HEK293T (cell line): Measurements from ENCODE around the gene TBC1D13.

Source experiments
- CTCF ChIA-PET: fragments of 350-600 bp; formaldehyde crosslinking; extraction: SDS; loops from one replicate; lab custom pipeline; 2021; ENCODE audit warnings: antibody characterized with exemption, inconsistent platforms; lab: Yijun Ruan, JAX
- POLR2A ChIA-PET: fragments of 350-600 bp; formaldehyde crosslinking; extraction: SDS; loops from one replicate; lab custom pipeline; 2020; ENCODE audit warnings: antibody characterized with exemption, inconsistent platforms; lab: Yijun Ruan, JAX
- DNase-seq: peaks from one replicate; pipeline ENCODE4 v3.0.0; 2012; ENCODE audit warnings: mixed read lengths; ENCODE audit errors: extremely low spot score
- ARNT ChIP-seq: fragments of 450-650 bp; IDR thresholded peaks from 2 replicates; pipeline ENCODE4 v1.6.1; 2017; ENCODE audit warnings: mild to moderate bottlenecking
- BHLHE40 ChIP-seq: fragments of 450-650 bp; IDR thresholded peaks from 2 replicates; pipeline ENCODE4 v1.6.1; 2016; ENCODE audit warnings: mild to moderate bottlenecking, moderate library complexity, borderline replicate concordance
- CTBP1 ChIP-seq: fragments of 450-650 bp; IDR thresholded peaks from 2 replicates; pipeline ENCODE4 v1.6.1; 2016; ENCODE audit warnings: borderline replicate concordance
- ELF4 ChIP-seq: fragments of 450-650 bp; IDR thresholded peaks from 2 replicates; pipeline ENCODE4 v1.6.1; 2017; ENCODE audit warnings: antibody characterized with exemption
- FOXA1 ChIP-seq: fragments of 450-650 bp; IDR thresholded peaks from 2 replicates; pipeline ENCODE4 v1.6.1; 2016; ENCODE audit warnings: mild to moderate bottlenecking
- FOXK2 ChIP-seq: fragments of 450-650 bp; IDR thresholded peaks from 2 replicates; pipeline ENCODE4 v1.6.1; 2016; ENCODE audit warnings: mild to moderate bottlenecking
- FOXM1 ChIP-seq: fragments of 450-650 bp; IDR thresholded peaks from 2 replicates; pipeline ENCODE4 v1.6.1; 2017; ENCODE audit warnings: mild to moderate bottlenecking, borderline replicate concordance
- HDGF ChIP-seq: fragments of 450-650 bp; IDR thresholded peaks from 2 replicates; pipeline ENCODE4 v1.6.1; 2017; ENCODE audit warnings: antibody characterized with exemption, borderline replicate concordance
- L3MBTL2 ChIP-seq: fragments of 450-650 bp; conservative IDR thresholded peaks from 2 replicates; pipeline ENCODE4 v1.6.1; 2016; ENCODE audit warnings: mild to moderate bottlenecking
- LEF1 ChIP-seq: fragments of 450-650 bp; IDR thresholded peaks from 2 replicates; pipeline ENCODE4 v1.6.1; 2017; ENCODE audit warnings: mild to moderate bottlenecking, borderline replicate concordance
- NFRKB ChIP-seq: fragments of 450-650 bp; IDR thresholded peaks from 2 replicates; pipeline ENCODE4 v1.6.1; 2016; ENCODE audit warnings: mild to moderate bottlenecking, moderate library complexity
- PKNOX1 ChIP-seq: fragments of 450-650 bp; IDR thresholded peaks from 2 replicates; pipeline ENCODE4 v1.6.1; 2016
- SP1 ChIP-seq: fragments of 450-650 bp; IDR thresholded peaks from 2 replicates; pipeline ENCODE4 v1.6.1; 2017
- SUZ12 ChIP-seq: fragments of 450-650 bp; IDR thresholded peaks from 2 replicates; pipeline ENCODE4 v1.6.1; 2016; ENCODE audit warnings: mild to moderate bottlenecking
- TARDBP ChIP-seq: fragments of 450-650 bp; IDR thresholded peaks from 2 replicates; pipeline ENCODE4 v1.6.1; 2016
- ZNF384 ChIP-seq: fragments of 450-650 bp; IDR thresholded peaks from 2 replicates; pipeline ENCODE4 v1.6.1; 2016

TBC1D13 gene

GRCh38 chr9:128786681-128787601 is at the start of gene TBC1D13:
TSS of gene TBC1D13 (plus strand) at chr9:128787253. CDS start at chr9:128787354, 101 bp downstream.
- CTCF ChIA-PET: no interaction called here
- POLR2A ChIA-PET: interaction anchor here (1.9 to 2.2 kb wide), 2 partner anchors 15 to 32 kb away, joined by 10 to 14 read pairs; partner anchors contain the start of genes ENDOG and ZER1
- TF ChIP-seq LEF1 (no peak), L3MBTL2 (peak; percentile 95), HDGF (no peak), FOXM1 (peak; percentile 96), NFRKB (no peak), TARDBP (no peak), SP1 (no peak), ZNF384 (peak; percentile 55; the same call in 1 of the 2 replicates), ARNT (peak; percentile 86), PKNOX1 (peak; percentile 40; the same call in 1 of the 2 replicates)
- DNase-seq: peak; percentile 92

GRCh38 chr9:128742401-128742800 is 44.7 kb upstream of the TBC1D13 start:
- no peak for TF ChIP-seq ELF4
- no peak for TF ChIP-seq ARNT
- TF ChIP-seq NFRKB: no peak
- TF ChIP-seq HDGF: no peak
- TF ChIP-seq CTBP1: no peak
- no peak for TF ChIP-seq ZNF384
- TF ChIP-seq SP1: no peak
- no peak for TF ChIP-seq SUZ12
- TF ChIP-seq BHLHE40: no peak
- TF ChIP-seq TARDBP: no peak
- TF ChIP-seq FOXM1: no peak
- no peak for TF ChIP-seq LEF1
- TF ChIP-seq FOXK2: no peak
- TF ChIP-seq L3MBTL2: no peak
- no peak for TF ChIP-seq PKNOX1
- TF ChIP-seq FOXA1: no peak
- no peak for DNase-seq
- CTCF ChIA-PET: interaction anchor here (1.0 kb wide), 1 partner anchor 9 kb away, joined by 3 read pairs; no protein-coding TSS in a partner anchor
- POLR2A ChIA-PET: interaction anchor here (1.0 kb wide), 1 partner anchor 11 kb away, joined by 3 read pairs; no protein-coding TSS in a partner anchor

GRCh38 chr9:128743421-128743820 is 43.6 kb upstream of the TBC1D13 start:
- POLR2A ChIA-PET: no interaction called here
- no peak for TF ChIP-seq ARNT
- no peak for TF ChIP-seq CTBP1
- TF ChIP-seq SUZ12: no peak
- TF ChIP-seq FOXM1: no peak
- no peak for TF ChIP-seq LEF1
- no peak for TF ChIP-seq BHLHE40
- TF ChIP-seq ELF4: no peak
- TF ChIP-seq HDGF: no peak
- no peak for TF ChIP-seq SP1
- no peak for TF ChIP-seq L3MBTL2
- DNase-seq: no peak
- CTCF ChIA-PET: no interaction called here

GRCh38 chr9:128747241-128747640 is 39.8 kb upstream of the TBC1D13 start:
- ChIA-PET POLR2A (interaction anchor here (0.6 kb wide), 1 partner anchor 12 kb away, joined by 3 read pairs; no protein-coding TSS in a partner anchor), CTCF (no interaction called here)
- TF ChIP-seq NFRKB: no peak
- TF ChIP-seq PKNOX1: no peak
- TF ChIP-seq BHLHE40: no peak
- TF ChIP-seq FOXK2: no peak
- no peak for TF ChIP-seq FOXM1
- TF ChIP-seq ELF4: no peak
- no peak for TF ChIP-seq L3MBTL2
- no peak for TF ChIP-seq FOXA1
- no peak for TF ChIP-seq SUZ12
- TF ChIP-seq CTBP1: no peak
- no peak for TF ChIP-seq HDGF
- no peak for TF ChIP-seq LEF1
- no peak for TF ChIP-seq ZNF384
- DNase-seq: no peak

- POLR2A ChIA-PET: no interaction called here
- no peak for TF ChIP-seq LEF1
- no peak for TF ChIP-seq FOXA1
Observed at GRCh38 chr9:128750926-128751595, 36.0 kb upstream of the TBC1D13 start.

GRCh38 chr9:128753627-128754026 is 33.4 kb upstream of the TBC1D13 start:
- ChIA-PET POLR2A (interaction anchor here (0.9 kb wide), 1 partner anchor 11 kb away, joined by 3 read pairs; no protein-coding TSS in a partner anchor), CTCF (interaction anchor here (0.5 kb wide), 1 partner anchor 124 kb away, joined by 3 read pairs; no protein-coding TSS in a partner anchor)
- DNase-seq: no peak
- TF ChIP-seq HDGF (no peak), ARNT (no peak), SP1 (no peak), L3MBTL2 (no peak), ZNF384 (no peak), FOXM1 (no peak), FOXA1 (no peak), BHLHE40 (no peak), SUZ12 (no peak), FOXK2 (no peak), CTBP1 (no peak), ELF4 (no peak), PKNOX1 (no peak), TARDBP (no peak), LEF1 (no peak), NFRKB (no peak)

More at GRCh38 chr9:128750926-128751595, 36.0 kb upstream of the TBC1D13 start:
- CTCF ChIA-PET: no interaction called here
- DNase-seq: no peak
